Sigmoid colon (tissue), 4 donors: ENCODE data around the gene RRN3.
"Not testable (repeated sequence)": the region's sequence is repeated elsewhere in the genome, so short reads cannot be mapped to it uniquely, and the experiment has no call there.

ENCODE experiments used
- CTCF ChIP-seq, 4 experiments: fragments of 450-650 bp in 3 of 4; fragments of 200-600 bp in 1 of 4; IDR thresholded peaks; one replicate each; pipeline ENCODE4 v1.5.1; 2016 to 2019; ENCODE audit warnings: antibody characterized with exemption in 4 of 4, mild to moderate bottlenecking in 3 of 4, moderate library complexity in 2 of 4
- EP300 ChIP-seq, 4 donors: sonication (generic); formaldehyde crosslinking; IDR thresholded peaks; one replicate each; pipeline ENCODE4 v1.6.1; 2017; ENCODE audit warnings: antibody characterized with exemption in 4 of 4
- POLR2A ChIP-seq, 2 donors: fragments of 450-650 bp; IDR thresholded peaks; one replicate each; pipeline ENCODE4 v1.6.1; 2016; ENCODE audit warnings: antibody characterized with exemption in 2 of 2, mild to moderate bottlenecking in 2 of 2, moderate library complexity in 2 of 2

DNA sequence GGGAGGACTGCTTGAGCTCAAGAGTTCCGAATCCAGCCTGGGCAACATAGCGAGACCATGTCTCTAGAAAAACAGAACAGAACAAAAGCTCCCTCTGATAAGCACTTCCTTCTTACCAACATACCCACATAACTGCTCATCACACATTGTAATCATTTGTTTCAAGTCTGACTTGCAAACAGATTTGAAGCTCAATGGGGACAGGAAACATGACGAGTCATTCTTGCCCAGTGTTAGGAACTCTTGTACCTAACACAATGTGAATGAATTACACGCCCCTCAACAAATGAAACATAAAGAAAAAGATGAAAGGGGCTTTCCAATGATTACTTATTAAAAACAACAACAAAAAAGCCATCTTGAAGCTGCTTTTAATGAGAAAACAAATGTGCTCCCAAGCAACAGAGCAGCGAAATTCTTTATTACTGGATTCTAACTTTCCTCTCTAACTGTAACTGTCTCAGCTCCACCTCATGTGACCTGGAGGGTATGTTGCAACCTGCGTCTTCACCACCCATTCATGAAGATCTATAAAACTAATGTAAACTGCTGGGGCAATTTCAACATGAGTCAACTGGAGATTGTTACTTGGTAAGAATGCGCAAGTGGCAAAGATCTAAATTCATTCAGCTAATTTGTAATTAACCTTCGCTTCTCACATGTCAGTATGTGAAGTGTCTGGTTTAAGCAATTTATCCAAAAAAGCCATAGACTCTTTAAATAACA, 31.8 kb downstream of the RRN3 start:
- not testable (repeated sequence) for TF ChIP-seq CTCF, EP300, POLR2A (IDR thresholded peaks at IDR 0.05)
